OCI-LY3 (cell line): ENCODE measurements around the gene PRMT2.

ENCODE experiments used
- H2AFZ ChIP-seq: fragments of 200-600, 300-600 bp; shearing (Covaris generic); 2 replicates; pipeline ENCODE4 v1.6.0; 2014; ENCODE audit warnings: antibody characterized with exemption, low read depth, low read length
- H3K27ac ChIP-seq: fragments of 200-600, 300-600 bp; sonication (generic); 2 replicates; pipeline ENCODE4 v1.5.1; 2014; ENCODE audit warnings: mild to moderate bottlenecking, low read length, moderate library complexity, mixed read lengths
- H3K27me3 ChIP-seq: fragments of 200-600, 300-600 bp; sonication (generic); 2 replicates; pipeline ENCODE4 v1.6.1; 2014; ENCODE audit warnings: low read depth, low read length, mixed read lengths
- H3K36me3 ChIP-seq: fragments of 200-600, 300-600 bp; sonication (generic); replicated peaks from 2 replicates; pipeline ENCODE3; 2014; ENCODE audit warnings: low read depth, low read length, mixed read lengths
- H3K4me1 ChIP-seq: fragments of 300-600, 200-600 bp; sonication (generic); 2 replicates; pipeline ENCODE4 v1.6.1; 2014; ENCODE audit warnings: low read length, mixed read lengths
- H3K4me2 ChIP-seq: fragments of 200-600, 300-600 bp; sonication (generic); 2 replicates; pipeline ENCODE4 v1.6.1; 2014; ENCODE audit warnings: low read length, mixed read lengths
- H3K4me3 ChIP-seq: fragments of 300-600, 200-600 bp; sonication (generic); 2 replicates; pipeline ENCODE4 v1.5.1; 2014; ENCODE audit warnings: antibody characterized with exemption, mild to moderate bottlenecking, low read length, moderate library complexity
- H3K79me2 ChIP-seq: fragments of 300-600, 200-600 bp; shearing (Covaris generic); 2 replicates; pipeline ENCODE4 v1.6.1; 2014; ENCODE audit warnings: mild to moderate bottlenecking, low read length, mixed read lengths
- H3K9ac ChIP-seq: fragments of 300-600, 200-600 bp; shearing (Covaris generic); 2 replicates; pipeline ENCODE4 v1.6.0; 2014; ENCODE audit warnings: mild to moderate bottlenecking, low read length, moderate library complexity
- H3K9me3 ChIP-seq: fragments of 200-600, 300-600 bp; shearing (Covaris generic); 2 replicates; pipeline ENCODE4 v1.6.1; 2014; ENCODE audit warnings: low read length, mixed read lengths; ENCODE audit not compliant: insufficient read depth
- H4K20me1 ChIP-seq: fragments of 200-600, 300-600 bp; sonication (generic); 2 replicates; pipeline ENCODE4 v1.6.1; 2016; ENCODE audit warnings: low read length, mixed read lengths; ENCODE audit not compliant: insufficient read depth
- EZH2phosphoT487 ChIP-seq: fragments of 200-600 bp; shearing (Covaris generic); IDR thresholded peaks from 2 replicates; pipeline ENCODE4 v1.6.1; 2018; ENCODE audit warnings: antibody characterized with exemption, mixed run types, low read depth
- TF ChIP-seq, protein P1 (sequence below): fragments of 200-600, 300-600 bp; sonication (generic); IDR thresholded peaks from 2 replicates; pipeline ENCODE4 v1.5.1; 2014; ENCODE audit warnings: antibody characterized with exemption, low read length, low read depth

Gene PRMT2

DNA sequence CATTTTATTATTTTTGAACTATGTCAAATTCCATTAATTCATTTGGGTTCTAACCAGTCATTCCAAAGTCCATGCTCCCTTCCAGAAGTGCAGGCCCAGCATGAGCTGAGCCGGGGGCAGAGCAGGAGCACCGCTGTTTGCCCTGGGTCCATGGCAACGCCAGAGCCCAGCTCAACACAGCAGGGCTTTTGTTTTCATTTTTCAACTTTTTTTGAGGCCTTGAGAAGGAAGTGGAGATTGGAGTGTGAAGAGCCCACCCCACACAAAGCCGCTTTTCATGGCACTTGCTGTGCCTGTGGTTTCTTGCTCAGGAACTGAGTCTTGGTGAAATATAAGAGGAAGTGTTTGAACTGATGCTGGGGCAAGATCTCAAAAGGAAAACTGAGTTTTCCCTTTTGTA is 13.2 kb upstream of the PRMT2 start:
- H3K9ac ChIP-seq: no peak overlapping the region
- H3K4me1 ChIP-seq: peaks cover 7% of the 10 kb centered on the region
- H3K4me2 ChIP-seq: no peak overlapping the region
- no peak for TF ChIP-seq EZH2phosphoT487
- TF ChIP-seq, protein P1, sequence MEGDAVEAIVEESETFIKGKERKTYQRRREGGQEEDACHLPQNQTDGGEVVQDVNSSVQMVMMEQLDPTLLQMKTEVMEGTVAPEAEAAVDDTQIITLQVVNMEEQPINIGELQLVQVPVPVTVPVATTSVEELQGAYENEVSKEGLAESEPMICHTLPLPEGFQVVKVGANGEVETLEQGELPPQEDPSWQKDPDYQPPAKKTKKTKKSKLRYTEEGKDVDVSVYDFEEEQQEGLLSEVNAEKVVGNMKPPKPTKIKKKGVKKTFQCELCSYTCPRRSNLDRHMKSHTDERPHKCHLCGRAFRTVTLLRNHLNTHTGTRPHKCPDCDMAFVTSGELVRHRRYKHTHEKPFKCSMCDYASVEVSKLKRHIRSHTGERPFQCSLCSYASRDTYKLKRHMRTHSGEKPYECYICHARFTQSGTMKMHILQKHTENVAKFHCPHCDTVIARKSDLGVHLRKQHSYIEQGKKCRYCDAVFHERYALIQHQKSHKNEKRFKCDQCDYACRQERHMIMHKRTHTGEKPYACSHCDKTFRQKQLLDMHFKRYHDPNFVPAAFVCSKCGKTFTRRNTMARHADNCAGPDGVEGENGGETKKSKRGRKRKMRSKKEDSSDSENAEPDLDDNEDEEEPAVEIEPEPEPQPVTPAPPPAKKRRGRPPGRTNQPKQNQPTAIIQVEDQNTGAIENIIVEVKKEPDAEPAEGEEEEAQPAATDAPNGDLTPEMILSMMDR: no peak
- no peak overlapping the region for H2AFZ ChIP-seq
- H3K79me2 ChIP-seq: no peaks in the 10 kb centered on the region
- H3K9me3 ChIP-seq: no peaks in the 10 kb centered on the region
- H3K4me3 ChIP-seq: no peak overlapping the region
- no peak overlapping the region for H3K27ac ChIP-seq
- no peaks in the 10 kb centered on the region for H3K27me3 ChIP-seq
- no peaks in the 10 kb centered on the region for H3K36me3 ChIP-seq
- no peaks in the 10 kb centered on the region for H4K20me1 ChIP-seq

DNA sequence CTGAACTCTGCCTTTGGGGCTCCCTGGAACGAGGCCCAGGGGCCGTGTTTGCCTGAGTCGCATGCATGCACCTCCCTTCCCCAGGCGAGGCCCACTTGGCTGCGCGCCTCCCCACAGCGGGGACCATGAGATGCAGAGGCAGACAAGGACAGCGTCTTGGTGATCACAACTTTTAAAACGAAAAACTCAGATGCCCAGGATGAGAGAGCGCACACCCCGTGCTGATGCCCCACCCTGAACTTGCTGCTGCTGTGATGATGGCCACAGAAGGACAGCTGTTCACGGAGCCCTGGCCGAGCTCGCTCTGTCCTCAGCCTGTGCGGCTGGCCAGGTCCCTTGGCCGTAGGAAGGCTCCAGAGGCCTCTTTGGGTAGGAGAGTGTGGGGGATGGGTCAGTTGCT is 11.4 kb upstream of the PRMT2 start:
- TF ChIP-seq, protein P1: no peak
- no peak for TF ChIP-seq EZH2phosphoT487
- no peaks in the 10 kb centered on the region for H3K79me2 ChIP-seq
- H3K9me3 ChIP-seq: no peaks in the 10 kb centered on the region

DNA sequence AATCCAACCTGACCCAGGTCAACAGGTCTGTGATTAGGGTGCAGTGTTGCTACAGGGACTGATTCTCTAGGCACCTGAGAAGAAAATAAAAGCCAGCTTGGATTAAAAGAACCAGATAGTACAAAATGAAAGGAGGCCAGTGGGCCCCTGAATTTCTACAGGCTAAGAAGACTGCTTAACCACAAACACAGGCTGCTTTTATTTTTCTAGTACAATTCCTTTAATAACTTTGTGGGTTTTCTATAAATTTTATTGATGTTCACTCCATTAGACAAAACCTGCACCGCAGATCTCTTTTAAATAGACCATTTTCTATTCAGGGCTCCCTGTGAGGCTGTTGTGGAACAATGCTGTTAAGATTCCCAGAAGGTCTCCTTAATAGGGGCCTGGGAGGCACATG is 9.7 kb upstream of the PRMT2 start:
- H3K27me3 ChIP-seq: no peaks in the 10 kb centered on the region
- no peak for TF ChIP-seq EZH2phosphoT487
- TF ChIP-seq, protein P1: no peak
- H3K79me2 ChIP-seq: no peaks in the 10 kb centered on the region
- H3K36me3 ChIP-seq: no peaks in the 10 kb centered on the region
- no peaks in the 10 kb centered on the region for H4K20me1 ChIP-seq
- H3K9ac ChIP-seq: no peak overlapping the region
- no peak overlapping the region for H3K27ac ChIP-seq
- no peak overlapping the region for H2AFZ ChIP-seq
- H3K4me1 ChIP-seq: no peaks in the 10 kb centered on the region
- H3K4me2 ChIP-seq: no peak overlapping the region
- no peaks in the 10 kb centered on the region for H3K9me3 ChIP-seq
- H3K4me3 ChIP-seq: no peak overlapping the region

More for the DNA sequence above, 11.4 kb upstream of the PRMT2 start:
- Histone ChIP-seq H3K4me2 (no peak overlapping the region), H3K36me3 (no peaks in the 10 kb centered on the region), H4K20me1 (no peaks in the 10 kb centered on the region), H3K4me1 (peaks cover 1% of the 10 kb centered on the region), H3K27me3 (no peaks in the 10 kb centered on the region), H3K27ac (no peak overlapping the region), H3K9ac (no peak overlapping the region), H2AFZ (no peak overlapping the region), H3K4me3 (no peak overlapping the region)

DNA sequence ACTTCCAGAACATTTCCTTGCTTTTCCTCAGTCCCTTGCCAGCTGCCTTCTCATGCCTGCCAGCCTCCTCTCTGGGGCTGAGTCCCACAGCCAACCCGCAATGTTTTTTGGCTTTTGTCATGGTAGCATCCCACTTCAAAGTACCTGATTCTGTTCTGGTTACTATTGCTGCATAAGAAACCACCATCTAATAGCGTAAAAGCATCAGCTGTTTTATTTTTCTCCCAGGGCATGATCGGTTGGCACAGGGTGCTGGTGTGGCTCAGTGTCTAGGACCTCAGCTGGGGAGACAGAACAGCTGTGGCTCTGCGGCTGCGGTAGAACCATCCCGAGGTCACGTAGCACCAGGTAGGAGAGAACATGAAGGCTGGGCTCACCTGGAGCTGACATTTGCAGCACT is 8.9 kb upstream of the PRMT2 start:
- no peak overlapping the region for H3K9ac ChIP-seq
- TF ChIP-seq EZH2phosphoT487: no peak
- TF ChIP-seq, protein P1: no peak
- H3K36me3 ChIP-seq: no peaks in the 10 kb centered on the region
- no peaks in the 10 kb centered on the region for H3K79me2 ChIP-seq
- no peak overlapping the region for H3K27ac ChIP-seq
- no peak overlapping the region for H3K4me3 ChIP-seq
- H4K20me1 ChIP-seq: no peaks in the 10 kb centered on the region
- H3K4me1 ChIP-seq: no peaks in the 10 kb centered on the region
- H3K9me3 ChIP-seq: no peaks in the 10 kb centered on the region
- no peaks in the 10 kb centered on the region for H3K27me3 ChIP-seq
- no peak overlapping the region for H2AFZ ChIP-seq
- H3K4me2 ChIP-seq: no peak overlapping the region
